Suprapubic skin (tissue), 4 donors: ENCODE data around the gene CDH1. TPM values are rescaled to one million over a fixed set of nuclear protein-coding genes. Genes with fewer than 3 reads are reported as not detected.

Experiments
- DNase-seq, 2 donors: peaks; one replicate each; pipeline ENCODE4 v3.0.0-alpha.2; 2019; ENCODE audit warnings: low spot score in 2 of 2
- H3K27ac ChIP-seq: fragments of 200-600 bp; sonication (generic); one replicate; pipeline ENCODE4 v1.5.1; 2019
- H3K27me3 ChIP-seq: fragments of 200-600 bp; sonication (generic); one replicate; pipeline ENCODE4 v1.5.1; 2019
- H3K36me3 ChIP-seq: fragments of 200-600 bp; sonication (generic); one replicate; pipeline ENCODE4 v1.5.1; 2019
- H3K4me1 ChIP-seq: fragments of 200-600 bp; sonication (generic); one replicate; pipeline ENCODE4 v1.5.1; 2019
- H3K4me3 ChIP-seq: fragments of 200-600 bp; sonication (generic); one replicate; pipeline ENCODE4 v1.5.1; 2019; ENCODE audit warnings: mild to moderate bottlenecking
- H3K9me3 ChIP-seq: fragments of 200-600 bp; sonication (generic); one replicate; pipeline ENCODE4 v1.5.1; 2019
- CTCF ChIP-seq, 2 donors: fragments of 200-600 bp in 1 of 2; fragments of 450-650 bp in 1 of 2; sonication (generic) in 1 of 2; IDR thresholded peaks; one replicate each; pipeline ENCODE4 v1.5.1; 2016 to 2019; ENCODE audit warnings: antibody characterized with exemption in 2 of 2, mild to moderate bottlenecking in 1 of 2, moderate library complexity in 1 of 2
- EP300 ChIP-seq: sonication (generic); formaldehyde crosslinking; IDR thresholded peaks from one replicate; pipeline ENCODE4 v1.6.1; 2017; ENCODE audit warnings: antibody characterized with exemption
- POLR2A ChIP-seq, 2 donors: fragments of 450-650 bp; IDR thresholded peaks; one replicate each; pipeline ENCODE4 v1.6.1; 2017; ENCODE audit warnings: antibody characterized with exemption in 2 of 2, mild to moderate bottlenecking in 2 of 2, moderate library complexity in 2 of 2
- POLR2AphosphoS5 ChIP-seq, 3 donors: sonication (generic); formaldehyde crosslinking; IDR thresholded peaks; one replicate each; pipeline ENCODE4 v1.6.1; 2017; ENCODE audit warnings: antibody characterized with exemption in 3 of 3
- WGBS: methylation state at CpG from one replicate; pipeline ENCODE4 v1.1.5; 2018; 5-methylcytosine and 5-hydroxymethylcytosine counted together
- total RNA-seq, 4 donors: library from RNA; depleted of rRNA; stranded (reverse); fragments of >200 nt; gene quantifications; one replicate each; pipeline ENCODE4 v1.1.0, GENCODE V29; 2016

The CDH1 gene
- total RNA-seq, 4 donors from 2014 or later: 175 to 248 (median 223) TPM

- Histone ChIP-seq H3K9me3 (no peaks in the 10 kb centered on the region), H3K36me3 (no peaks in the 10 kb centered on the region), H3K27ac (peak overlapping the region; percentile 87), H3K4me1 (peaks cover 39% of the 10 kb centered on the region), H3K4me3 (peak overlapping the region; percentile 60), H3K27me3 (peaks cover 27% of the 10 kb centered on the region)
- 7% methylated on average over 41 of the region's 58 CpGs for WGBS
- DNase-seq: no peak
- TF ChIP-seq CTCF (IDR thresholded peaks at IDR 0.05) (no peak), POLR2AphosphoS5 (IDR thresholded peaks at IDR 0.05) (no peak), POLR2A (IDR thresholded peaks at IDR 0.05) (no peak), EP300 (no peak)
These were observed 888 bp downstream of the CDH1 start for GRCh38 chr16:68737730-68738629.

GRCh38 chr16:68739964-68740627, 3.0 kb downstream of the CDH1 start:
- DNase-seq: no peak
- Histone ChIP-seq H3K9me3 (no peaks in the 10 kb centered on the region), H3K27me3 (peaks cover 27% of the 10 kb centered on the region), H3K4me1 (peaks cover 56% of the 10 kb centered on the region), H3K4me3 (no peak overlapping the region), H3K27ac (no peak overlapping the region), H3K36me3 (no peaks in the 10 kb centered on the region)
- TF ChIP-seq POLR2A (IDR thresholded peaks at IDR 0.05) (no peak), CTCF (IDR thresholded peaks at IDR 0.05) (no peak), EP300 (no peak), POLR2AphosphoS5 (IDR thresholded peaks at IDR 0.05) (no peak)
- 53% methylated on average over 7 of the region's 7 CpGs for WGBS

- WGBS: 79% methylated on average over 9 of the region's 9 CpGs
- Histone ChIP-seq H3K4me1 (peaks cover 59% of the 10 kb centered on the region), H3K9me3 (no peaks in the 10 kb centered on the region), H3K27ac (no peak overlapping the region), H3K4me3 (no peak overlapping the region), H3K27me3 (peaks cover 26% of the 10 kb centered on the region), H3K36me3 (no peaks in the 10 kb centered on the region)
- DNase-seq: no peak
- no peak for TF ChIP-seq POLR2A (IDR thresholded peaks at IDR 0.05)
- TF ChIP-seq CTCF (IDR thresholded peaks at IDR 0.05): no peak
- no peak for TF ChIP-seq EP300
- no peak for TF ChIP-seq POLR2AphosphoS5 (IDR thresholded peaks at IDR 0.05)
These were observed 3.7 kb downstream of the CDH1 start for GRCh38 chr16:68740628-68741346.

GRCh38 chr16:68743664-68744063, 6.6 kb downstream of the CDH1 start:
- H3K27ac ChIP-seq: peak overlapping the region; percentile 72
- no peak overlapping the region for H3K4me3 ChIP-seq
- no peaks in the 10 kb centered on the region for H3K36me3 ChIP-seq
- no peaks in the 10 kb centered on the region for H3K27me3 ChIP-seq
- H3K4me1 ChIP-seq: peaks cover 53% of the 10 kb centered on the region
- TF ChIP-seq POLR2AphosphoS5 (IDR thresholded peaks at IDR 0.05) (no peak), EP300 (no peak)
- no peaks in the 10 kb centered on the region for H3K9me3 ChIP-seq
- no peak for DNase-seq
- WGBS: 81% methylated on average over 4 of the region's 4 CpGs

GRCh38 chr16:68744744-68745280, 7.7 kb downstream of the CDH1 start:
- H3K4me1 ChIP-seq: peaks cover 46% of the 10 kb centered on the region

More at GRCh38 chr16:68744744-68745280, 7.7 kb downstream of the CDH1 start:
- no peak for TF ChIP-seq POLR2AphosphoS5 (IDR thresholded peaks at IDR 0.05)
- no peak for TF ChIP-seq EP300
- TF ChIP-seq POLR2A (IDR thresholded peaks at IDR 0.05): no peak
- TF ChIP-seq CTCF (IDR thresholded peaks at IDR 0.05): no peak
- no peaks in the 10 kb centered on the region for H3K36me3 ChIP-seq
- no peak for DNase-seq
- H3K27me3 ChIP-seq: no peaks in the 10 kb centered on the region
- H3K27ac ChIP-seq: peak overlapping the region; percentile 72
- WGBS: 40% methylated on average over 11 of the region's 11 CpGs
- peak overlapping the region; percentile 10 for H3K4me3 ChIP-seq
- no peaks in the 10 kb centered on the region for H3K9me3 ChIP-seq
